ENCODE results near the gene KAT6B. TPM values are rescaled to one million over a fixed set of nuclear protein-coding genes. Genes with fewer than 3 reads are reported as not detected.
A peak's percentile ranks its signal among the peaks of the same experiment; 100 is the strongest.
"Not testable (repeated sequence)": the region's sequence is repeated elsewhere in the genome, so short reads cannot be mapped to it uniquely, and the experiment has no call there.

KAT6B gene
- total RNA-seq, 1 donor from 2014 or later, result 189 TPM

DNA sequence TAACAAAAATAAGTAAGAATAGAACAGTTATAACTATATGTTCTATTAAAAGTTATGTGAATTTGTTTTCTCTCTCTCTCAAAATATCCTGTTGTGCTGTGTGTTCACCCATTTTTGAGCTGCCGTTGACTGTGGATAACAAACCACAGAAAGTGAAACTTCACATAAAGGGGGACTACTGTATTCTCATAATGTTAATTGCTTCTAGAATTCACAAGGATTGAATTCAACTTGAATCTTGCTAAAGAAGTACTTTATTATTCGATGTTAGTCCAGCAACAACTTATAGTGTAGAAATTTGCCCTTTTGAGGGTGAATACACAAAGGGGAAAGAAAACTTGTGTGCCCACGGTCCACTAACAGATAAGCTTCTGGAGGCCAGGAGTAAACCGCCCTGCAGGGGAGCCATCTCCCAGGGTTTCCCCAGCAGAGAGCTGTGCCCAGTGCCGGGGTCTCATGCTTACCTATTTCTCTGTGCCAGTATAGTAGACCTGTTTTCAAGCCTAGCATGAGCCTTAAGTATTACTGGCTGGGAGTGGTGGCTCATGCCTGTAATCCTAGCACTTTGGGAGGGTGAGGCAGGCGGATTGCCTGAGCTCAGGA, 87.1 kb downstream of the KAT6B start:
- FAIRE-seq (no peak), DNase-seq (ENCODE audit: low spot score in 2 of 2) (no peak)

DNA sequence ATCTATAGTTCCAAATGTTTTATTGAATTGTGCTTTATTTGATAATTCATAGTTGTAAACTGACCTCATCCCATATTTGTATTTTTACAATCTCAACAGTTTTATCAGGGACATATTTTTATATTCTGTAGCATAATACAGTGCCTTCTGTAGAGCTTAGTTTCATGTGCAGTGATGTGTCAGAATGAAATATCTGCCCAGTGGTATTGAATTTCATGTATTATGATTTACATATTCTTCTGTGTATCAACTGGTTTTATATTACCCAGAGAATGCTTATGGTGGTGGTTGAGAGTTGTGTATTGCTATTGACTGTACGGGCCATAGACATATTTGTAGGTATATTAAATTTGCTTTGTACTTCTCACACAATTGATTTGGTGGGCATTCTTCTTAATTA, 89.9 kb downstream of the KAT6B start:
- DNase-seq (ENCODE audit: low spot score in 2 of 2) (no peak), FAIRE-seq (no peak)

DNA sequence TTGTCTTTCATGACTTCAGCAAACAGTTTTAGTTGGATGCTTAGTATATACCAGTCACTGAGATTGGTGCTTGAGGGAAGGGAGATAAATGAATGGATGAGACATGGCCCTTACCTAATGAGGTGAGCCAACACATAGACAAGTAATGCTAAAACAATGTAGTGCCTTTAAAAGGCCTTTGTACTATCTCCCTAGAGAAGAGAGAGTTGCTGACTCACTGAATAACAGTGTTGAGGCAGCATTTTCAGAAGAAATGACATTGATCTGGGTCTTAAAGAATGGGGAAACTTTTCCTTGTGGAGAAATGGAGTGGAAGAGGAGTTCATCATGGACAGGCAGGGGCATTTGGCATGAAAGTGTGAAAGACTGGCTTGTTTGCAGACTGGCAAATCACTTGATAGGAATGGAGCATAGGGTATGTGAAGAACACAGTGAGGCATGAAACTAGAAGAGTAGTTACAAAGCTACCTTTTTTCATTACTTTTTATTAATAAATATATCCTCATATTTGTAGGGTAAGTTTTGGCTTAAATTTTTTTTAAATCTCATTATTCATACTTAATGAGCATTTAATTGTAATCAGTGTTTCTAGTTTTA, 91.2 kb downstream of the KAT6B start:
- FAIRE-seq, result no peak
- DNase-seq (ENCODE audit: low spot score in 2 of 2), result no peak

DNA sequence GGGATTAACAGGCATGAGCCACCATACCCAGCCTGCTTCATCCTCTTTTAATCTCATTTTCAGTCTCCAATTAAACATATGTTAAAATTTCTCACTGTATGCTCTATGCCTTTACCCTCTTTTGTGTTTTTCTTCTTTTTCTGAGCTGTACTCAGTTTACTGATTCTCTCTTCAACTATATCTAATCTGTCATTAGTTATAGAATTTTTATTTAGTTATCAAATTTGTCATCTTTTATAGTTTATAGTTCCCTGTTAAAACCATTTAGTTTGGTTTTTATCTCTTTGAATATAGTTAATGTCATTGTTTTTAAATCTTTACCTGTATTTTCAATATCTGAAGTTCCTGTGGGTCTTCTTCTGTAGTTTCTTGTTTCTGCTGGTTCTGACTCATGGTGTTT, 93.3 kb downstream of the KAT6B start:
- FAIRE-seq (no peak), DNase-seq (ENCODE audit: low spot score in 2 of 2) (no peak)

DNA sequence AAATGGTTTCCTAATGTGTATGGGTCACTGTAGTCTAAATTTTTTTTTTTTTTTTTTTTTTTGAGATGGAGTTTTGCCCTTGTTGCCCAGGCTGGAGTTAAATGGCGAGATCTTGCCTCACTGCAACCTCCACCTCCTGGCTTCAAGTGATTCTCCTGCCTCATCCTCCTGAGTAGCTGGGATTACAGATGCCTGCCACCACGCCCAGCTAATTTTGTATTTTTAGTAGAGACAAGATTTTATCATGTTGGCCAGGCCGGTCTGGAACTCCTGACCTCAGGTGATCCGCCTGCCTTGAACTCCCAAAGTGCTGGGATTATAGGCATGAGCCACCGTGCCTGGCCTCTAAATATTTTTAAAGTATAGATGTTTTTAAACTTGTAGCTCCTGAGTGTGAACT, 94.7 kb downstream of the KAT6B start:
- FAIRE-seq, result not testable (repeated sequence)

DNA sequence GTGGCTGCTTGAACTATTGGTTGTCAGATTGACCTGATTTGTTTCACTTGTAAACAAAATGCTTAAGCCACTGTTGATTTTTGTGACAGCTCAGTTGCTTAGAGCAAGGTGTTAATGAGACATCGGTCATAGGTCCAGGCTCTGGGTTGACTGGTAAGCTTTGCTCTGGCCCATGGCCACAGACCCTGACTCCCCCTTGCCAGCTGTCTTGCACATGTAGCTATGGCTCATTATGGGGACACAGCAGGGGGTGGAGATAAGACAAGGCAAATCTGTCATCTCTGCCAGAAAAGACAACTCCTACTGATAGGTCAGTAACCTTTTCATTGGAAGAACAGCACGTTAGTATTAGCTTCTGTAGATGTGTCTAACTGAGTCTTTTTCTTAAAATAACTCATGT, 95.3 kb downstream of the KAT6B start:
- FAIRE-seq (no peak), DNase-seq (ENCODE audit: low spot score in 2 of 2) (no peak)

More for the DNA sequence above, 94.7 kb downstream of the KAT6B start:
- not testable (repeated sequence) for DNase-seq (ENCODE audit: low spot score in 2 of 2)

DNA sequence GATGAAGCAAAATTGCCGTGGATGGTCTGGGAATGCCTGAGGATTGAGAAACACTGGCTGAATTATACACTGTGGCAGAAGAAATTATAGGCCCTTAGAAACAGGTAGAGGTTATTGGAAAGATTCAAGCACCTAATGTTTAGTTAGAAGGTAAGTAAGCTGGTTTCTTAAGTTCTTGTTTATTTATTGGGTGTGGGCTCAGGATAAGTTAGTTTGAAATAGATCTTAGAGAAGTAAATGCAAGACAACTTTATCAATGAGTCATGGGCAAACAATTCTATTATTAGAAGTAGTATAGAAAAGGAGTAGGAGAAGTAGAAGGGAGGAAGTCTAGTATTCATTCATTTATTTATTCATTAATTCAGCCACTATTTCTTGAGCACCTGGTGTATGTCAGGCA, 96.5 kb downstream of the KAT6B start:
- FAIRE-seq (no peak), DNase-seq (ENCODE audit: low spot score in 2 of 2) (no peak)

DNA sequence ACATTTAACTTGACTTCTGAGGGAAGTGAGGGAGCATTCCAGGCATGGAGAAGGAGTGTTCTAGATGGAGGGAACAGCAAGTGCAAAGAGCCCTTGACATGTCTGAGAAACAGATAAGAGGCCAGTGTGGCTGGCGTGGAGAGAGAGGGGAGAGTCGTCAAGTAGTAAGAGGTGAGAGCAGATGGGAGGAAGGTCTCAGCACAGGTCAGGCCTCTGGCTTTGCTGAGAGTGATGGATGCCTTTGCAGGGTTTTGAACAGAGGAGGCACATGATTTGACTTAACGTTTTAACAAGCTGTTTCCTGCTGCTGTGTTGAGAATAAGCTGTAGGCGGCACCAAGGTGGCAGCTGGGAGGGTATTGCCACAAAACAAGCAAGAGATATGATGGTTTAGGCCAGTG, 97.2 kb downstream of the KAT6B start:
- DNase-seq (ENCODE audit: low spot score in 2 of 2) (no peak), FAIRE-seq (no peak)

DNA sequence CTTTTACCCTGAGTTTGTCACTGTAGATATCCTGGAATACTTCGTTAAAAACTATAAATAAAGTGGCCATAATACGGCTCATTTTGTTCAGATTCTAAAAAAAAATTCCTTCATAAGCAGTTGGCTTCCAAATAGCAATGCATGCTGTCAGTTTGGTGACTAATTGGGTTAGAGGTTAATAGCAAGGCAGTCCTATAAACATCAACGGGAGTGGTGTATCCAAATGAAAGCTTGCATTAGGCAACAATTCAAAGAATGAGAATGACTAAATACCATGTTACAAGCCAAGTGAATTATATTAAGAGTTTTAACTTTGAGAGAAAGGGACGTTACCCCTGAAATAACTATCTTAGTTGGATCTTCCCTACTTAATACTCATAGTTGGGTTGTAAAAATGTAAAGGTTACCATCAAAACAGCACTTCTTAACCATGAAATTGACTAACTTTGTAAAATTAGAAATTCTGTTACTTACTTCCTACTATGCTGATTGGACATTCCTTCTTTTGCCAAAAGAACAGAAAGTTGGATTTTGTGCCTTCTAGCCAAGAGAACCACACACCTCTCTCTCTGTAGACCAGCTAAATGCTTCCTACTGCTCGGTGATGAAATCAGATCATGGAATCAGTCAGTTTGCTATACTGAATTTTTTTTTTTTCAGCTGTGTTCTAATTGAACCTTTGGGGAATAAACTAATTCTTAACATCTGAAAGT, 98.0 kb downstream of the KAT6B start:
- DNase-seq (ENCODE audit: low spot score in 2 of 2), result peak in 1 of 2 donors; percentile 16
- no peak for FAIRE-seq

DNA sequence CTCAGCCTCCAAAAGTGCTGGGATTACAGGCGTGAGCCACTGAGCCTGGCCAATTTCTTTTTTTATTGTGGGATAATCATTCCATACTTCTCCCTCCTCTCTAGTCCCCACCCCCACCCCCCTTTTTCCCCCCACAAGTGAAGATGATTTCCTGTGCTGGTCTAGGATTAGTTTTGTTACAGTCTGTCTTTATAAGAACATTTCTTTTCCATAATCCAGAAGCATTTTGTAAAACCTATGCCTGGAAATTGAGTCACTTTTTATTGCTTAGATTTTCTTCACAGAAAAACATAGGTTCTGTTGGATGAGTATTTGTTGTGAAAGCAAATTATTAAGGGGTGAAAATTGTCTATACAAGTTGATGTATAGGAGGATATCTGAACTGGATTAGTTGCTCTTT, 98.9 kb downstream of the KAT6B start:
- no peak for DNase-seq (ENCODE audit: low spot score in 2 of 2)
- no peak for FAIRE-seq

DNA sequence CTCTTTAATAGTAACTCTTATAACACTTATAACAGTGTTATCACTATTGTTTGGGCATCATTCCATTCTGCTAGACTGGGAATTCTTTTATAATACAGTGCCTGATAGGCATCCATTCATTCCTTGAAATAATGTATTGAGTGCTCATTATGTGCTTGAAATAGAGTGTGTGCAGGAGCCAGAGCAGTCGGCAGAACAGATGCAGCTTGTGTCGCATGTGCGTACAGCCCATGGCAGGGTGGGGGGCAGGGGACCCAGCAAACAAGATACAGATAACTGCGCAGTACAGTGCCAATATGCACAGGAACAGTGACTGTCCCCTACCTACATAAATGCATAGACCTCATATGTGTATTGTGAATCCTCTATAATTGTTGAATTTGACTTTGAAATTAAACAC, 99.3 kb downstream of the KAT6B start:
- DNase-seq (ENCODE audit: low spot score in 2 of 2) (no peak), FAIRE-seq (no peak)

DNA sequence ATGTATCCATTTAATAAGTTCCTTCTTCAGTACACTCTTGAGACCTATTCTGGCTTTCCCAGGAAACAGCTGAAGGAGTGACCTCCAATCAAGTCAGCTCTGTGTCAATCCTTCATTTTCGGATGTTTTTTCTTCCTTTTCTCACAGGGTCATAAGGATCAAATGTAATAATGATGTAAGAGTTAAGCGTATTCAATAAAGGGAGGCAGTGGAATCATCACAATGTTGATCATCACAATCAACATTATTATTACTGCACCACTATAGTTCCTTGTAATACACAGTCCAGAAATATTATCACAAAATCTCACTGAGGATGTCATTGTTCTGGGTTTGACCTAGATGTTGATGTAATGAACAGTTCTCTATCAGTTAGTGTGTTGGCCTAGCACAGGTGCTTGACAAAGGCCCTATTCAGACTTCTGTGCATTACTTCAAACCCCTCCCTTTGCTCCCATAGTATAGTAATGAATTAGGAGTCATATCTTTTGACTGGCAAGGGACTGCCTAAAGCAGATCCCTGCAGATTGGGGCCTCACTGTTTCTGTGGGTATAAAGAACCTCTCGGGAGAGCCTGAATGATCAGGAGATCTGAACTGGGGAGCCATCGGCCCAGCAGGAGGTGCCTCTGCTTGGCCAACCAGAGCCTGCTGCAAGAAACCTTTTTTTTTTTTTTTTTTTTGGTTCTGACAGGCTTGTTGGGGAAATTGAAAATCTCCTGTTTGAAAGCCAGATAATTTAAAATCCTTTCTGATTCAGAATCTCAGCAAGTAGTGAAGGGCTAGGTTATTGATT, 100.6 kb downstream of the KAT6B start:
- DNase-seq (ENCODE audit: low spot score in 2 of 2) (no peak), FAIRE-seq (no peak)

DNA sequence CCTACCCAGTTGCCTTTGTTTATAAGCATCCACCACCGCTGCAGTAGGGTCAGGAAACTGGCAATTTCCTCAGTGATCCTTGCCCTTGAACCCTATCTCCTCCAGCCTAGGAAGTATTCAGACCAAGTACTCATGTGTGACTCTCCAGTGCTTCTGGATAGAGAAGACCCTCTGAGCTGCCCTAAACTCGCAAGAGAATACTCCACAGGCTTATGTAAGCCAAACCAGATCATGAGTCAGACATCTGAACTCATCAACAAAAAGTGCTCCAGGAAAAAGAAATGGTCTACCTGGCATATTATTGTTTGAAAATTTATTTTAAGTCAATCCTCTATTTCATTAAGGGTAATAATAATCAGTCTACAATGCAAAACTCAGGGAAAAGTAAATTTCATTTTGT, 101.3 kb downstream of the KAT6B start:
- no peak for FAIRE-seq
- DNase-seq (ENCODE audit: low spot score in 2 of 2), result no peak

DNA sequence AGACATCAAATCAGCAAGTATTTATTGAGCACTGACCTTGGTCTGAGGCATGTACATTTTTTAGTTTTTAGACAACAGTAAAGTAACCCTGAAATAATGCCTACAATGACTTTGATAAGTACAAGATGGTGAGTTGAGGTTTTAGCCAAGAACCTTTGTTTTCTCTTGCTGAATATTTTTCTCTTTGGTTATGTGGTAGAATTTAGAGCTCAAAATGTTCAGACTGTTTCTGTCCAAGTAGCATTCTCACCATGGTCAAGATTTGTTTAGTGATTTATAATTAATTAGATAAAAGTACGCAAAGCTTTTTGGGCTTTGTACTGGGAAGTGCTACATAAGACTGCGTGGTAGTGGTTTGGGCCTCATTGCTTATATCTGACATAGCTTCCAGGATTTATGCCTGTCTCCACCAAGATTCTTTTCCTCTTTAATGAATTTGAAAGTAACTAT, 102.4 kb downstream of the KAT6B start:
- DNase-seq (ENCODE audit: low spot score in 2 of 2), result no peak
- FAIRE-seq, result no peak

DNA sequence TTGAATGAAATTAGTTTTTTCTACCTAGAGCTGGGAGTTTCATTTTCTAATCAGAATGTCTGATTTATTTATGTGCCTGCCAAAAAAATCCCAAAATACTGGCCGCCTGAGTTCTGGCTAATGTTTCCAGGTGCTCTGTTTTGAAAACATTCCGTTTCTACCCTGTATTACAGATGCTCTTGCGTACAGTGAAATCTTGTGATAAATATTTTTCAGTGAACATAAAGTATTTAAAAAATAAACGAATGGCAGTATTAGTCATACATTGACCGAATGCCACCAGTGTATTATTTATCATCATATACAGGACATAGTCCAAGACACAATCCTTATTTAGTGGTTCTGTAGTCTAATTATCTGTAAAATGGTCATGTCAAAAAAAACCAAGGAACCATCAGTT, 102.8 kb downstream of the KAT6B start:
- DNase-seq (ENCODE audit: low spot score in 2 of 2), result no peak
- no peak for FAIRE-seq

DNA sequence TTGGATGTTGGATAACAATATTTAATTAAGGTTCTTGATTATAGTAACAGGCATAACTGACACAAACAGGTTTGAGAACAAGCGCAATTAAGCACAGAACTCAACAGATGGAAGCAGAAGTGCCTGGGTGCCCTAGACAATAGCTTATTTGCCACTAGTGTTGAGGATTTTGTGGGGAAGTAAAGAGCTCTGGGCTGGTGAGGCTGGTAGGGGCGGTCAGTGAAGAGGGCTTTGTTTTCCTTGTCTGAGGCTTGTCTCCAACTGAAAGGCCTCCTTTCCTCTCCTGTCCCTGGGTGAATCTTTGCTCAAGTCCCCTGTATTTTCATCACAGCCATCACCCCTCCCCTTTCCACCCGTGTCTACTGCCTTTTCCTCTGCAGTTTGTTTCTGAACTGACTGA, 104.6 kb downstream of the KAT6B start:
- DNase-seq (ENCODE audit: low spot score in 2 of 2), result no peak
- FAIRE-seq, result no peak

DNA sequence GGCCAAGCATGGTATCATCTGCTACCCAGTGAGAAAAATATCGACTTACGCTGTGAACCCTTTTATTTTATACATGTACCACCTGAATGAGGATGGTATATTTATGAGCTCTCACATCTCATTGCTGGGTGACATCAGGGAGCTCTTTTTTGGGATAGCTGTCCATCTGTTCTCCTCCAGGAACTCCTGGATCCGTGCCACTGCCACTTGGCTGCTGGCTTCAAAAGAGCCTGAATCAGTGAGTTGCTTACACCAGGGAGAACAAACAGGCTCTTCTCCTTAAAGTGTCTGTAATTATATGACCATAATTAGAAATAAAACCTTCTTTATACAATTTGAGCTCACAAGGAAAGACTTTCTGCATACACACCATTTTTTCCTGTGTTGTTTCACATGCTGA, 106.2 kb downstream of the KAT6B start:
- FAIRE-seq, result no peak
- peak in 1 of 2 donors; percentile 30 for DNase-seq (ENCODE audit: low spot score in 2 of 2)

DNA sequence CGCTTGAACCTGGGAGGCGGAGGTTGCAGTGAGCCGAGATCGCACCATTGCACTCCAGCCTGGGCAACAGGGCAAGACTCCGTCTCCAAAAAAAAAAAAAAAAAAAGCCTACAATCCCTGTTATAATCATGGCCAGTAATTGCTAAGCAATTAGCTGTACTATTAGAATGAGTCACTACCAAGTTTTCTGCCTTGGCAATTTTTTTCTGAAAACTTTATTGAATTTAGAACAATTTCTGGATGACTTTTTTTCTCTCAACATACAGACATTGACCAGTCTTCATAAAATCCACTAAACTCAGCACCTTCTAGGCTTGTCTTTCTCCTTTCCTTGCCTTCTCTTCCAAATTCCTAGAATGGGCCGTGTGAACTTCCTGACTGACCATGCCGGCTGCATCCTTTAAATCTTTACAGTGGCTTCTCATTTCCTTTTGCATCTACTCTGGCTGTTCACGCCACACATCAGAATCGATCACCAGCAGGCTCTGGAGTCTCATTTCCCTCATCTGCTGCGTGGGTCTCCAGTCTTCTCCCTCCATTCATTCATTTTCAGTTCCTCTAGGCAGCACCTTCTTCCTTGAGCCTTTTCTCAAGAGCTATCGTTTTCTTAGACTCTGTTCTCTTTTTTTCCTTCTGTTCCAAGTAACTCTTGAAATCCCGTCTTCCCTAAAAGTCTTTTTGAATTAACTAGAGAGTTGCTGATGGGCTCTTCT, 107.9 kb downstream of the KAT6B start:
- DNase-seq (ENCODE audit: low spot score in 2 of 2) (no peak), FAIRE-seq (no peak)

DNA sequence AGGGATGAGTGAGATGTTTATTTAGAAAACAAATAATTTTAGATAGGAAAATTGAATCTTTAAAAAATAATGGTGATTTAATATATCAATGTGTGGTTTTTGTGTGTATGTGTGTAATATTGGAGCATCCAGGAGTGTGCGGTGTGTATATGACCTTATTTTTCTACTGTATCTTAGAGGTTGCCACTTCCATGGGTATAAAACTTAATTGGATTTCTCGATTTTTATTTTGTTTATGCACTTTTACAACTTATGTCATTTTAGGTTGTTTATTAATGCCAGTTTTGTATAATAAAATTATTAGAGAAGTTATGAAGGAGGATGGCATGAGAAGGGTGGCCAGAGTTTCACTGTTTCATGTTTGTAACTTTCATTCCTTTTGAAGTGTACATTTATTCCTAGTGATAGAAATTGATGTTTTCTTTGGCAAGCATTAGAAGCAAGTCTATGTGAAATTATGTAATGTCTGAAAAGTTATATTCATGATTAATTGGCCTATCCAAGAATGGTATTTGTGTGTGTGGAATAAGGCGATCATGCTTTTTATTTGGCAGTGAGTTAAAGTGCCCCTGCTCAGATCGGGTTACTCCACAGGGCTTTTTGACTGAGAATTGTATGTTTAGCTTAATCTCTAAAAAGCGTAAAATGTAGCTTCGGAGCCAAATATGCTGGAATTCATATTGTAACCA, 110.3 kb downstream of the KAT6B start:
- DNase-seq (ENCODE audit: low spot score in 2 of 2) (no peak), FAIRE-seq (no peak)

DNA sequence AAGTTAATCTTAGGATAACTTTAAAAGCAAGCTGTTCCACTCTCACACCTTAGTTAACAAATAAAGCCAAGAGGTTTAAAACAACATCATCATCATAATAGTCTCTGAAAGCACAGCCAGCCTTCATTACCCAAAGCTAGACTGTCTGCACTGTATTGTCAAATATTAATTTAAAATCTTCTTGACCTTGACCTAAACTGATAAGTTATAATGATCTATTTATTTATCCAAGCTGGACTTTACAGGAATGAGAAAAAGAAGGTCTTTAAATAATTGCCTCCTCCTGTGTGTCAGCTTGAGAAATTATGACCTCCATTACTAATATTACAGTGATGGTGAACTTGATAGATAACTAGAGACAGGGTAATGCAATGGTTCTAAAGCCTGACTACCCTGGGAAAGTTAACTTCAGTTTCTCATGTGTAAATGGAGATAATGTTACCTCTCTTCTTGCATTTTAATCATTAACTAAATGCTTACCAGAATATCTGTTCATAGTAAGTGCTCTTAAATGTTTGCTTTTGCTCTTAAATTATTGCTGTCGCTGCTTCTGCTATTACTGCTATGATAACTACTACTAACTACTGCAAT, 111.0 kb downstream of the KAT6B start:
- no peak for FAIRE-seq
- DNase-seq (ENCODE audit: low spot score in 2 of 2), result no peak

Data from frontal cortex (tissue), 4 donors.